HG03520 (cell line): ENCODE measurements around the gene DNAJC18.

Source experiments
- ATAC-seq: cut with Tn5 transposase; IDR thresholded peaks from one replicate; pipeline ENCODE4 v1.9.1; 2021; ENCODE audit warnings: mild to moderate bottlenecking, moderate library complexity; ENCODE audit not compliant: unreplicated experiment

The DNAJC18 gene

DNA sequence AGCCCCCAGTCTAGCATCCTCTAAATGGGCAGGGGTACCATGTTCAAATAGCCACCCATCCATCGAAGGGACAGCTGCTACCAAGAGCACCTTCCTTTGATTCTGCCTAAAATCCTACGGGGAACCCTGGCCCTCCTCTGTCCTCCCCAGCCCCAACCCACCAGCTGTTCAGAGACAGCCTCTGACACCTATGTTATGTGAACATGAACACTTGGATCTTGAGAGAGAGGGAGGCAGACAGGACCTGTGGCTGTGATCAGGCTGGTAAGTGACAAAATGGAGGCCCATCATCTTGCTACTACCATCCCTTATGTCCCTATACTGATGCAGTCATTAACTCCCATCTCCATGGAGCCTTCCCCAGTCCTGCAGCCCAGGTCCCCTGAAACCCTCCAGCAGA is 64.4 kb downstream of the DNAJC18 start:
- no peak for ATAC-seq

DNA sequence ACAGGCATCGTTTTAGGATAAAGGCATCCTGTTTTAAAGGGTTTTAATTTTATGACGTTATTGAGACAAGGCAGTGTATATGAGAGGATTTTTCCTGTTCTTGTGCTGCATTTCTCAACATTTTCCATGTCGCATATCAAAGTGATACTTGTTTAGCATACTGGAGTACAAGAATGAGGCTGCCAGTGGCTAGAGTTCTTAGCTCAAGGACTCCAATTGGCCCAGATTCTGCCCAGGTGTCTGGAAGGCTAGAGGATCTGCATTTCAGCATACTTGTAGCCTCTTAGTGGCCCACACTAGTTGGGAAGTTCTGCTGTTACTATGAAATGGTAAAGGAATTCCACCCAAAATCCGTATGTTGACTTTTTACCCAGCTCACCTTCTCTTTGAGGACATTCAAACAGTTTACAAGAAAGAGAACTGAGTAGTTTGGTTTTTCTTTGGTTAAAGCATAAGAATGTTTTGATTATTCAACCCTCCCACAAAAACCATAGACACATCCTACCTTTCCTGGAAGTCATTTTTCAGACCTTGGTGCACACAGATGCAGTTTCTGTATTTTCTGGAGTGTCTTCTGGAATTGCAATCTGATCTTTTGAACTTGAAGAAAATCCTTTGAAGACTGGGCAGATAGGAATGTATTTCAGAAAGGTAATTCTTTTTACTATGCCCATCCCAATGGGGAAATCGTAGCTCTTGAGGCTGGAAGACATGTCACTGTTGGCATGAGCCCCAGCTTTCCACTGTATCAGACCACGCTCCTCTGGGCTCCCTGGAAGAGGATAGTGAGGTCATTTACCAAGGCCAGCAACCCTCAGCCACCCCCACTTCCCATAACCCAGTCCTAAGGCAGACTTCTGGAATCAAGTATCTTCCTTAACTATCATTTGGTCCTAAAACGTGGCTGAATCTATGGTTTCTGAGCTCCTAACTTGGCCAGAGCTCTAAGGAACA is 67.6 kb downstream of the DNAJC18 start:
- no peak for ATAC-seq

DNA sequence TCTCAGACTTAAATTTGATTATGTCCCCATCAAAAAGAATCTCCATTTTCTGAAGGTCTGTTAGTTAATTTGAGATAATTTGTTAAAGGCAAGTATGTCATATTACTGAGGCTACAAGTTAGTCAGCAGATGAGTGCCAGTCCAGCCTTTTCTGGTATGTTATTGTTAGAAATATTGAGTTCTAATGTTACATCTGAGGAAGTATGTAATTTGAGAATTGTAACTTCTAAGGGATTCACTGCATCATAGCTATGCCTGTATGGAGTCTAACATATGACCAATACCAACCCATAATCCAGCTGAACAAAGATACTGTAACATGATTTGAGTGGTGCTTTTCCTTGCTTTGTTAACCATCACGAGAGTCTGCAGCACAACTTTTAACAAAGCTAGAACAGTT is 70.1 kb downstream of the DNAJC18 start:
- no peak for ATAC-seq

DNA sequence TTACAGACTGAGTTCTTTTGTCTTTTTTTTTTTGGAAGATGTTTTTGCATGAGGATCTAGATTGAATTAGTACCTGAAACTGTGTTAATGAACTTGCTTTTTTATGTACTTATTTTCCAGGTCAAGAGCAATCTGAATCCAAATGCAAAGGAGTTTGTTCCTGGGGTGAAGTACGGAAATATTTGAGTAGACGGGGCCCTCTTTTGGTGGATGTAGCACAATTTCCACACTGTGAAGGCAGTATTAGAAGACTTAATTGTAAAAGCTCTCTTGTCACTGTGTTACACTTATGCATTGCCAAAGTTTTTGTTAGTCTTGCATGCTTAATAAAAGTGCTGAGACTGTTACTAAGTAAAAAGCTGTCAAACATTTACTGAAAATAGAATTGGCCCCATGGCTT is 70.7 kb downstream of the DNAJC18 start:
- no peak for ATAC-seq

DNA sequence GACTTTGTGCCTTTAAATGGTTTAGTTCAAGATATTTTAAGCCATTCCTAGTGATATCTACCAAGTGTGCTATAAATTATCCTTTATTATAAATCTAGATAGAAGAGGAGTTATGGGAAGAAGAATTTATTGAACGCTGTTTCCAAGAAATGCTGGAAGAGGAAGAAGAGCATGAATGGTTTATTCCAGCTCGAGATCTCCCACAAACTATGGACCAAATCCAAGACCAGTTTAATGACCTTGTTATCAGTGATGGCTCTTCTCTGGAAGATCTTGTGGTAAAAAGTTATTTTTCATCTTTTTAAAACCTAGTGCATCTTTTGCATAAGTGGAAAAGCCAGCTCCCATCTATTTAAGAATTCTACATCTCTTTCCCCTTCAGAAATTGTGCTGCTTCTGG is 74.9 kb downstream of the DNAJC18 start:
- no peak for ATAC-seq

DNA sequence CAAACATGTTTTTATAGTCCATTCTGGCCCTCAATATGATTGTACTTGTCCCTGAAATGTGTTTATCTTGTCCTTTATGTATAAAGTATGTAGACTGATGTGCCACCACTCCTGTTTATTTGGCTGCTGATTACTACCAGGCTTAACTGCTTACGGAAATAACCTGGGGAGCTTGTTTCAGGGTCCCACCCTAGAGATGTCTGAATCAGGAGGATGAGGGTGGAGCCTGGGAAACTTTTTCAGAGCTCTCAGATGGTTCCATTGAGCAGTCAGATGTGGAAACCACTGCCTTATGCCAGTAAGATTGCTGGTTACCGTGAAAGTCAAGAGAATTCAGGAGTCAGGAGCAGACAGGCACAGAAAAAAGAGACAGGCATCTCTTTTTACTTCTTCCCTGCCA is 75.4 kb downstream of the DNAJC18 start:
- no peak for ATAC-seq

DNA sequence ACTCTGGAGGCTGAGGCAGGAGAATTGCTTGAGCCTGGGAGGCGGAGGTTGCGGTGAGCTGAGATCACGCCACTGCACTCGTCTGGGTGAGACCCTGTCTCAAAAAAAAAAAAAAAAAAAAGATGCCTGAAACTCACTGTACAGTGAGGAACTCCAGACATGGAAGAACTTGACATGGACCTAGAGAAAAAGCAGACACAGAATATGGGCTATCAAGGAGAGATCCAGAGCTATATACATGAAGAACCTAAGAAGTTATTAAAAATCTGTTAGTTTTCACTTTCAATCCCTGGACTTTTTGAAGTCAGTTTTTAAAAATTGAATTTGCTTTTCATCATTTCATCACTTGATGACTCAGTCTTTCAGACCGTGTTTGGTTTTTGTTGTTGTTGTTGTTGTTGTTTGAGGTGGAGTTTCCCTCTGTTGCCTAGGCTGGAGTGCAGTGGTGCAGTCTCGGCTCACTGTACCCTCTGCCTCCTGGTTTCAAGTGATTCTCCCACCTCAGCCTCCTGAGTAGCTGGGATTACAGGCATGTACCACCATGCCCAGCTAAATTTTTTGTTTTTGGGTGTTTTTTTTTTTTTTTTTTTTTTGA is 77.4 kb downstream of the DNAJC18 start:
- ATAC-seq: no peak

DNA sequence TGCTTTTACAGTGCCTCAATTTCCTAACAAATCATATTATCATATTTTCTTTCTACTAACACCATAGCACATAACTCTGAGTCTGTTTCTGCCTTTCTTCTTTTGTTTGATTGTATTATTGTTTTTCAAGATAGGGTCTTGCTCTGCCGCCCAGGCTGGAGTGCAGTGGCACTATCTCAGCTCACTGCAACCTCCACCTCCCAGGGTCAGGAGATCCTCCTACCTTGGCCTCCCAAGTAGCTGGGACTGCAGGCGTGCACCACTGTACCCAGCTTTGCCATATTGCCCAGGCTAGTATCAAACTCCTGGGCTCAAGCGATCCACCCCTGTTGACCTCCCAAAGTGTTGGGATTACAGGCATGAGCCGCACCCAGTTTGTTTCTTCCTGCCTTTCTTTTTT is 78.9 kb downstream of the DNAJC18 start:
- no peak for ATAC-seq
